ENCODE measurements around the gene IPO9.

DNA sequence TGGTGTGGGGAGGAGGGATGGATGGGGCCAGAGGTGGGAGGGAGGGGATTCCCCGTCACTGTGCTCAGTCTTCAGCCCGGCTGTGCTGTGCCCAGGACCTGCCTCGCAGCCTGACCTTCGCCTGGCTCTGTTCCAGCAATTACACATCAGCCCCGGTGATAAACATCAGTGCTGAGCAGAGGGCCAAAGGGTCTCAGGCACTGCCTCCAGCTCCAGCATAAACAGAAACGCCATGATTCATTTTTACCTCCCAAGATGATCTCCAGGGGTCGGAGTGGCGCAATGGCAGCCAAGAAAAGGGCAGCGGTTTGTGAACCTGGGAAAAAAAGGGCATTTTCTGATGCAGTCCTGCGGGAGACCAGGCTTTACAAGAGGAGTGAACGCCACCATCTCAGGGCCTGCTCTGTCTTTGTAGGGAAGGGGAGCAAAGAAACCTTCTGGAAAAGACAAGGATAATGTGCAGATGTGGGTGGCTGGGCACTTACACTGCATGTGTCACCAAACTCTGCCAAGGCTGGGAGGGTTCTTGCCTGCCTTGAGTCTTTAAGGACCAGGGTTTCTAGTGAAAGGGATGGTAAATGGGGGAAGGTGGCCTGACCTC is 87.8 kb downstream of the IPO9 start:
- TF ChIP-seq, protein P1, sequence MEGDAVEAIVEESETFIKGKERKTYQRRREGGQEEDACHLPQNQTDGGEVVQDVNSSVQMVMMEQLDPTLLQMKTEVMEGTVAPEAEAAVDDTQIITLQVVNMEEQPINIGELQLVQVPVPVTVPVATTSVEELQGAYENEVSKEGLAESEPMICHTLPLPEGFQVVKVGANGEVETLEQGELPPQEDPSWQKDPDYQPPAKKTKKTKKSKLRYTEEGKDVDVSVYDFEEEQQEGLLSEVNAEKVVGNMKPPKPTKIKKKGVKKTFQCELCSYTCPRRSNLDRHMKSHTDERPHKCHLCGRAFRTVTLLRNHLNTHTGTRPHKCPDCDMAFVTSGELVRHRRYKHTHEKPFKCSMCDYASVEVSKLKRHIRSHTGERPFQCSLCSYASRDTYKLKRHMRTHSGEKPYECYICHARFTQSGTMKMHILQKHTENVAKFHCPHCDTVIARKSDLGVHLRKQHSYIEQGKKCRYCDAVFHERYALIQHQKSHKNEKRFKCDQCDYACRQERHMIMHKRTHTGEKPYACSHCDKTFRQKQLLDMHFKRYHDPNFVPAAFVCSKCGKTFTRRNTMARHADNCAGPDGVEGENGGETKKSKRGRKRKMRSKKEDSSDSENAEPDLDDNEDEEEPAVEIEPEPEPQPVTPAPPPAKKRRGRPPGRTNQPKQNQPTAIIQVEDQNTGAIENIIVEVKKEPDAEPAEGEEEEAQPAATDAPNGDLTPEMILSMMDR (conservative IDR thresholded peaks at IDR 0.05 in 1 of 2, IDR thresholded peaks at IDR 0.05 in 1 of 2; ENCODE audit: low read depth in 1 of 2, low read length in 2 of 2): no peak
- TF ChIP-seq EZH2 (IDR thresholded peaks at IDR 0.05; ENCODE audit: low read length, missing control alignments): no peak
